Left lung (tissue), 10 donors: ENCODE measurements around the gene HOXA6. TPM values are rescaled to one million over a fixed set of nuclear protein-coding genes. Genes with fewer than 3 reads are reported as not detected.

ENCODE experiments used
- ATAC-seq: fragments of 200-7000 bp; cut with Tn5 transposase; one replicate; pipeline ENCODE4 v1.9.1; 2020; ENCODE audit warnings: moderate library complexity
- DNase-seq, 4 donors: peaks; one replicate each; pipeline ENCODE4 v3.0.0-alpha.2; 2013 to 2020
- H3K27ac ChIP-seq, 2 donors: fragments of 200-600 bp; sonication (generic) in 1 of 2; one replicate each; pipeline versions ENCODE4 v1.5.0 to v1.8.0; 2020 to 2021
- H3K27me3 ChIP-seq, 2 donors: fragments of 200-600 bp; sonication (generic) in 1 of 2; one replicate each; pipeline versions ENCODE4 v1.5.0 to v1.8.0; 2020 to 2021
- H3K36me3 ChIP-seq, 2 donors: fragments of 200-600 bp; sonication (generic) in 1 of 2; one replicate each; pipeline versions ENCODE4 v1.5.0 to v1.8.0; 2020 to 2021
- H3K4me1 ChIP-seq, 2 donors: fragments of 200-600 bp; one replicate each; pipeline ENCODE4 v1.8.0; 2021
- H3K4me3 ChIP-seq, 2 donors: fragments of 200-600 bp; sonication (generic) in 1 of 2; one replicate each; pipeline versions ENCODE4 v1.5.0 to v1.8.0; 2020 to 2021; ENCODE audit warnings: mild to moderate bottlenecking in 1 of 2
- H3K9me3 ChIP-seq, 2 donors: fragments of 200-600 bp; sonication (generic) in 1 of 2; one replicate each; pipeline versions ENCODE4 v1.5.0 to v1.8.0; 2020 to 2021
- CTCF ChIP-seq, 2 donors: fragments of 200-600 bp; sonication (generic) in 1 of 2; IDR thresholded peaks; one replicate each; pipeline versions ENCODE4 v1.5.0 to v1.8.0; 2021; ENCODE audit warnings: antibody characterized with exemption in 2 of 2
- intact Hi-C, 2 donors: fragments of 100-400 bp; cut with DNase I; formaldehyde crosslinking; loops; one replicate each; pipeline versions ENCODE4 v1.11.2 to v1.14.2; 2022
- polyA plus RNA-seq, 6 donors: library from polyadenylated mRNA; unstranded; fragments of 120-200 nt; gene quantifications; one replicate each; pipeline ENCODE4 v1.2.1, GENCODE V29; 2013; ENCODE audit not compliant: insufficient read length in 6 of 6
- total RNA-seq, 2 donors: library from RNA; stranded (reverse); fragmentation: NEBNext Ultra II Directional; extraction: Animal tissue kit (Norgen Biotek cat#: 25700); gene quantifications; one replicate each; pipeline ENCODE4 v1.2.1, GENCODE V29; 2021
- donor health status: DM: no; HTN: yes; CAD: no.
- donor health status: DM: no; HTN: no; CAD: no.

Gene HOXA6
- total and polyA plus RNA-seq, 8 donors = 3.5 to 16.2 (median 14.2) TPM

DNA sequence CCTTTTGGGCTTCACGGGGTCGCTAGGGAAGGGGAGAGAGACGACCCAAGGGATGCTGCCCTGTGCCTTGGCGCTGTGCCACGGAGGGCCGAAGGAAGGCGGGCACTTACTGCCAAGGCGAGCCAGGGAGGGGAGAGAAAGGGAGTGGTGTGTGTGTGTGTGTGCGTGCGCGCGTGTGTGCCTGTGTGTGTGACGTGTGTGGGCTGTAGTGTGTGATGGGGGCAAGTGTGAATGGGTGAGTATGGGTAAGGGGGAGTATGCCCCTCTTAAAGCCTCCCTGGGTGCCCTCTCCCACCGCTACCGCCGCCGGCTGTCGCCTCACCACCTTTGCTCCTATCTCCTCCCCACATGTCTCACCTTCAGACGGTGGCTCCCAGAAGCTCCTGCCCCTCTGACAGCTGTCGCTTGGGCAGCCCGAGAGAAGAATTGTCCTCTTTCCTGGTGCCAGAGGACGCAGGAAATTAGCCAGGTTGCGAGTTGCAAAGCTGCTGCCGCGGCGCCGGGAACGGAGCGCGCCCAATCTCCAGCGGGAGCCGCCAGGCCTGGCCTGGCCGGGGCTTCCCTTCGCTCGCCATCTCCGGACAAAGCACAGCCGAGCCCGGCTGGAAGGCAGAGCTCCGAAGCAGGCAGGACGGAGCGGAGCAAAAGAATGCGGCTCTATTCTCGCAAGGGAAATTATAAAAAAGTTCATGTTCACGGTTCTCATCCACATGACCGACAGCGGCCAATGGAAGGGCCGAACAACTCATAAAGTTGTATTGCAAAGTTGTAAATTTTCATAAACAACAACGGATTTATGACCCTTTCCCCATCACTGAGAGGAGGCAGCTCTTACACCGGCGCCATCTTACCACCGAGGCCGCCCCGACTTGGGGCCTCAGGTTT lies 4.6 kb upstream of the HOXA6 start, which contains the start of gene HOXA3:
TSS of gene HOXA3 (minus strand) at position 653 of the 885 bp plus-strand sequence. CDS start 41,943 bp downstream, outside the sequence.
- intact Hi-C loops = no loop called here
- peak; percentile 38 to 81 (median 69) for DNase-seq
- Histone ChIP-seq H3K27ac (peak within 1 kb of the TSS; percentile 71 to 87), H3K4me3 (peak within 1 kb of the TSS; percentile 41 to 46), H3K36me3 (no peaks in the 10 kb centered on the region), H3K27me3 (peaks cover 85 to 100% of the 10 kb centered on the region in 2 donors), H3K4me1 (peaks cover 0 to 57% of the 10 kb centered on the region in 2 donors), H3K9me3 (no peaks in the 10 kb centered on the region)
- TF ChIP-seq CTCF (IDR thresholded peaks at IDR 0.05) = no peak
- peak; percentile 8 for ATAC-seq

GRCh38 chr7:27151341-27151930 lies 3.9 kb upstream of the HOXA6 start:
- no peak for ATAC-seq
- peak overlapping the region; percentile 71 to 87 for H3K27ac ChIP-seq
- no peaks in the 10 kb centered on the region for H3K9me3 ChIP-seq
- DNase-seq = peak in 2 of 4 donors; percentile 41 to 78
- H3K27me3 ChIP-seq = peaks cover 84 to 100% of the 10 kb centered on the region in 2 donors
- no peaks in the 10 kb centered on the region for H3K36me3 ChIP-seq
- no peak for TF ChIP-seq CTCF (IDR thresholded peaks at IDR 0.05)
- peaks cover 0 to 61% of the 10 kb centered on the region in 2 donors for H3K4me1 ChIP-seq
- intact Hi-C loops = no loop called here
- peak overlapping the region; percentile 41 to 46 for H3K4me3 ChIP-seq

GRCh38 chr7:27150568-27151340 lies 3.2 kb upstream of the HOXA6 start:
- H3K36me3 ChIP-seq = no peaks in the 10 kb centered on the region
- intact Hi-C loops = no loop called here
- H3K9me3 ChIP-seq = no peaks in the 10 kb centered on the region
- TF ChIP-seq CTCF (IDR thresholded peaks at IDR 0.05) = peak; percentile 76 to 87
- H3K27me3 ChIP-seq = peaks cover 79 to 100% of the 10 kb centered on the region in 2 donors
- H3K4me3 ChIP-seq = peak overlapping the region; percentile 41 to 46
- DNase-seq = peak; percentile 71 to 92 (median 86)
- peak overlapping the region; percentile 71 to 87 for H3K27ac ChIP-seq
- H3K4me1 ChIP-seq = peaks cover 0 to 56% of the 10 kb centered on the region in 2 donors
- peak; percentile 78 for ATAC-seq

GRCh38 chr7:27149842-27150567 lies 2.4 kb upstream of the HOXA6 start:
- Histone ChIP-seq H3K27me3 (peaks cover 71 to 100% of the 10 kb centered on the region in 2 donors), H3K4me3 (peak overlapping the region; percentile 41 to 46), H3K9me3 (no peaks in the 10 kb centered on the region), H3K4me1 (peaks cover 0 to 50% of the 10 kb centered on the region in 2 donors), H3K27ac (peak overlapping the region; percentile 75 to 87), H3K36me3 (no peaks in the 10 kb centered on the region)
- intact Hi-C loops = no loop called here
- DNase-seq (no peak), ATAC-seq (no peak)
- TF ChIP-seq CTCF (IDR thresholded peaks at IDR 0.05) = no peak
